ENCODE data around the gene SLC7A14.

- TF ChIP-seq POLR2AphosphoS5 (IDR thresholded peaks at IDR 0.05), result no peak
- TF ChIP-seq, protein P1, sequence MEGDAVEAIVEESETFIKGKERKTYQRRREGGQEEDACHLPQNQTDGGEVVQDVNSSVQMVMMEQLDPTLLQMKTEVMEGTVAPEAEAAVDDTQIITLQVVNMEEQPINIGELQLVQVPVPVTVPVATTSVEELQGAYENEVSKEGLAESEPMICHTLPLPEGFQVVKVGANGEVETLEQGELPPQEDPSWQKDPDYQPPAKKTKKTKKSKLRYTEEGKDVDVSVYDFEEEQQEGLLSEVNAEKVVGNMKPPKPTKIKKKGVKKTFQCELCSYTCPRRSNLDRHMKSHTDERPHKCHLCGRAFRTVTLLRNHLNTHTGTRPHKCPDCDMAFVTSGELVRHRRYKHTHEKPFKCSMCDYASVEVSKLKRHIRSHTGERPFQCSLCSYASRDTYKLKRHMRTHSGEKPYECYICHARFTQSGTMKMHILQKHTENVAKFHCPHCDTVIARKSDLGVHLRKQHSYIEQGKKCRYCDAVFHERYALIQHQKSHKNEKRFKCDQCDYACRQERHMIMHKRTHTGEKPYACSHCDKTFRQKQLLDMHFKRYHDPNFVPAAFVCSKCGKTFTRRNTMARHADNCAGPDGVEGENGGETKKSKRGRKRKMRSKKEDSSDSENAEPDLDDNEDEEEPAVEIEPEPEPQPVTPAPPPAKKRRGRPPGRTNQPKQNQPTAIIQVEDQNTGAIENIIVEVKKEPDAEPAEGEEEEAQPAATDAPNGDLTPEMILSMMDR (IDR thresholded peaks at IDR 0.05), result no peak
Measured at GRCh38 chr3:170542704-170543103, 43.2 kb downstream of the SLC7A14 start.
